Rectal smooth muscle tissue (tissue), 1 donor: ENCODE data around the gene FAM110C.
"Not testable (repeated sequence)": the region's sequence is repeated elsewhere in the genome, so short reads cannot be mapped to it uniquely, and the experiment has no call there.

ENCODE experiments used
- H3K27ac ChIP-seq: one replicate; pipeline ENCODE4 v1.7.0; 2013; ENCODE audit warnings: low read depth, low read length, inconsistent platforms
- H3K27me3 ChIP-seq: one replicate; pipeline ENCODE4 v1.7.0; 2013; ENCODE audit warnings: low read length; ENCODE audit not compliant: control insufficient read depth, insufficient read depth
- H3K36me3 ChIP-seq: one replicate; pipeline ENCODE4 v1.7.0; 2013; ENCODE audit warnings: low read length; ENCODE audit not compliant: control insufficient read depth, insufficient read depth
- H3K4me1 ChIP-seq: one replicate; pipeline ENCODE4 v1.7.0; 2013; ENCODE audit warnings: low read length; ENCODE audit not compliant: control insufficient read depth, insufficient read depth
- H3K4me3 ChIP-seq: one replicate; pipeline ENCODE4 v1.7.0; 2013; ENCODE audit warnings: low read length
- H3K9ac ChIP-seq: one replicate; pipeline ENCODE4 v1.7.0; 2013; ENCODE audit warnings: low read length

FAM110C gene

DNA sequence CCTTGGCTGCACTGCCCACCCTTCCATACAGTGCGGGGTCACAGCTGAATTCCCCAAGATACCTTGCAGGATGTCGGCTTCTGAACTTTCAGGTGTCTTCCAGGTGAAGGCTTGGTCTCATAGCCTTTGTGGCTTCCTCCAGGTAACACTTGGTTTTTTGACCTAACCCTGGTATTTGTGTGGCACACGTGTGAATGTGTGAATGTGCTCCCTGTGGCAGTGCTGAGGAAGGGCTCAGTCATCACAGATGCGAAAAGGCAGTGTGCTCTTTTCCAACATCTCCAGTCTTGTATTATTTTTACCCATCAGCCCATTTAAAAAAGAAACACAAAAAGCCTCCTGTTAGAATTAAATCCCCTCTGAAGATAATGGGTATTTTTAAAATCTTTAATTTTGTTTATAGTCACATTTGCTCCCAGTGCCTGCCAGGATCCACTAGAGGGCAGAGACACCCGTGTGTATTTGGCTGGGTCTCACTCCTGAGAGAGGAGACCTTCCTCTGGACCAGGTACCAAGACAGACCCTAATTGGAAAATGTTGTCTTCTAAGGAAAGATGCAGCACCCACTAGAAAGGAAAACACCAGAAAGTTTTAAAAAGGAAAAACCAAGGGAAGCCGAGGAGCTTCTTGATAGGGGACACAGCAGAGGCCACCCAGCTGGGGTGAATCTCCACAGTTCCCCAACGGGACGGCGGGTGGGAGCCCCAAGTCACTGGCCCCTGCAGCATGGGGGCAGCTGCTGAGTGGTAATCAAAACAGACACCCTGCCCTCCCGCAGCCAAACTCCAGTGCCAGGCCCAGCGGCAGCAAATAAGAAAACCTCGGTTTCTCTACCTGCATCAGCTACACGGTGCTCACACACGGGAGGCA lies 27.7 kb downstream of the FAM110C start:
- H3K9ac ChIP-seq, result no peak overlapping the region
- no peaks in the 10 kb centered on the region for H3K4me1 ChIP-seq
- no peaks in the 10 kb centered on the region for H3K36me3 ChIP-seq
- no peak overlapping the region for H3K27ac ChIP-seq
- H3K27me3 ChIP-seq, result no peaks in the 10 kb centered on the region
- no peak overlapping the region for H3K4me3 ChIP-seq

GRCh38 chr2:15916-16315 lies 30.4 kb downstream of the FAM110C start:
- not testable (repeated sequence) for H3K4me1 ChIP-seq, H3K36me3 ChIP-seq, H3K4me3 ChIP-seq, H3K27me3 ChIP-seq, H3K27ac ChIP-seq, H3K9ac ChIP-seq

- no peak overlapping the region for H3K4me3 ChIP-seq
Observed at GRCh38 chr2:11248-11941, 34.9 kb downstream of the FAM110C start.

GRCh38 chr2:10222-10875 lies 36.0 kb downstream of the FAM110C start:
- Histone ChIP-seq H3K27ac (no peak overlapping the region), H3K4me3 (no peak overlapping the region), H3K27me3 (no peaks in the 10 kb centered on the region), H3K36me3 (no peaks in the 10 kb centered on the region), H3K9ac (no peak overlapping the region), H3K4me1 (no peaks in the 10 kb centered on the region)

More at GRCh38 chr2:11248-11941, 34.9 kb downstream of the FAM110C start:
- Histone ChIP-seq H3K36me3 (no peaks in the 10 kb centered on the region), H3K27me3 (no peaks in the 10 kb centered on the region), H3K4me1 (no peaks in the 10 kb centered on the region), H3K9ac (no peak overlapping the region), H3K27ac (no peak overlapping the region)
